Keratinocyte (primary cell): ENCODE measurements around the gene NPTX2. TPM values are rescaled to one million over a fixed set of nuclear protein-coding genes. Genes with fewer than 3 reads are reported as not detected.

Experiments used
- DNase-seq: peaks from one replicate; pipeline ENCODE4 v3.0.0-alpha.2; 2011; ENCODE audit warnings: low read depth, missing footprints, low spot score
- FAIRE-seq: peaks from 2 replicates; lab custom pipeline; 2011; peaks lifted over from hg19 to GRCh38; lab: Jason Lieb, UNC
- H2AFZ ChIP-seq: 2 replicates; pipeline ENCODE4 v1.6.0; 2012; ENCODE audit warnings: low read length, control low read depth, inconsistent platforms; ENCODE audit not compliant: control insufficient read depth
- H3K27ac ChIP-seq: 2 replicates; pipeline ENCODE4 v1.5.1; 2011; ENCODE audit warnings: low read length; ENCODE audit not compliant: control insufficient read depth, insufficient read depth
- H3K27me3 ChIP-seq: 3 replicates; pipeline ENCODE4 v1.6.0; 2011; ENCODE audit warnings: low read length; ENCODE audit not compliant: control insufficient read depth, insufficient read depth; ENCODE audit errors: extremely low read depth
- H3K36me3 ChIP-seq, 2 experiments: 2 replicates in 1 of 2; 3 replicates in 1 of 2; pipeline ENCODE4 v1.5.1; 2011; ENCODE audit warnings: low read length in 2 of 2, mild to moderate bottlenecking in 1 of 2; ENCODE audit not compliant: control insufficient read depth in 2 of 2, insufficient read depth in 2 of 2; ENCODE audit errors: extremely low read depth in 1 of 2
- H3K4me1 ChIP-seq: 3 replicates; pipeline ENCODE4 v1.5.1; 2011; ENCODE audit warnings: low read length; ENCODE audit not compliant: control insufficient read depth, insufficient read depth; ENCODE audit errors: extremely low read depth
- H3K4me2 ChIP-seq: 3 replicates; pipeline ENCODE4 v1.6.0; 2011; ENCODE audit warnings: low read depth, low read length; ENCODE audit not compliant: control insufficient read depth, insufficient read depth; ENCODE audit errors: extremely low read depth
- H3K4me3 ChIP-seq, 3 experiments: fragments of 200-600 bp in 1 of 3; sonication (generic) in 1 of 3; 2 replicates in 2 of 3; 3 replicates in 1 of 3; pipeline ENCODE4 v1.5.1; 2011 to 2016; ENCODE audit warnings: low read length in 3 of 3, mild to moderate bottlenecking in 3 of 3, control low read depth in 2 of 3, inconsistent platforms in 1 of 3, low read depth in 1 of 3, mixed read lengths in 1 of 3, mixed run types in 1 of 3, moderate library complexity in 1 of 3; ENCODE audit not compliant: control insufficient read depth in 2 of 3, insufficient read depth in 2 of 3; ENCODE audit errors: extremely low read depth in 1 of 3
- H3K79me2 ChIP-seq: 2 replicates; pipeline ENCODE4 v1.6.0; 2012; ENCODE audit warnings: low read length; ENCODE audit not compliant: control insufficient read depth, insufficient read depth
- H3K9ac ChIP-seq: 3 replicates; pipeline ENCODE4 v1.6.0; 2011; ENCODE audit warnings: low read length; ENCODE audit not compliant: control insufficient read depth, insufficient read depth; ENCODE audit errors: extremely low read depth
- H3K9me1 ChIP-seq: 3 replicates; pipeline ENCODE4 v1.6.0; 2011; ENCODE audit warnings: low read length; ENCODE audit not compliant: control insufficient read depth, insufficient read depth; ENCODE audit errors: extremely low read depth
- H3K9me3 ChIP-seq: 2 replicates; pipeline ENCODE4 v1.5.1; 2012; ENCODE audit warnings: low read depth, low read length; ENCODE audit not compliant: control insufficient read depth
- H4K20me1 ChIP-seq: 3 replicates; pipeline ENCODE4 v1.6.0; 2011; ENCODE audit warnings: low read length; ENCODE audit not compliant: control insufficient read depth, insufficient read depth; ENCODE audit errors: extremely low read depth
- EZH2 ChIP-seq: IDR thresholded peaks from one replicate; pipeline ENCODE4 v1.6.1; 2012; ENCODE audit warnings: inconsistent platforms, mild to moderate bottlenecking, low read length, moderate library complexity
- dilution Hi-C: fragments of 300-500 bp; cut with MboI; formaldehyde crosslinking; loops from one replicate; pipeline ENCODE4 v1.7.0; 2020; ENCODE audit warnings: low sequenced_read_pairs; ENCODE audit not compliant: extremely low pct_ligation_motif_present
- polyA plus RNA-seq, 5 experiments: library from polyadenylated mRNA; depleted of rRNA in 3 of 5; stranded (reverse) in 3 of 5; stranded (forward) in 1 of 5; unstranded in 1 of 5; fragments of >200 nt; gene quantifications; 1 replicate in 1 of 5; 2 replicates in 3 of 5; 3 replicates in 1 of 5; pipeline versions ENCODE4 v1.2.1 to v1.2.3, GENCODE V29; 2011 to 2012; ENCODE audit warnings: missing spikeins in 2 of 5, low read depth in 1 of 5, low replicate concordance in 1 of 5
- TF ChIP-seq, protein P1 (sequence below), 3 experiments: IDR thresholded peaks in 1 of 3; conservative IDR thresholded peaks in 1 of 3; optimal IDR thresholded peaks in 1 of 3; 2 replicates in 2 of 3; 3 replicates in 1 of 3; pipeline versions ENCODE3 to v1.5.1; 2011; ENCODE audit warnings: low read length in 3 of 3, mild to moderate bottlenecking in 3 of 3, moderate library complexity in 2 of 3, control low read depth in 1 of 3, inconsistent platforms in 1 of 3; ENCODE audit not compliant: insufficient read depth in 2 of 3; ENCODE audit errors: extremely low read depth in 1 of 3

NPTX2 gene
- polyA plus RNA-seq, 1 donor (not counting 4 experiments of a cell fraction or from before 2014, with no cell fraction given), result not detected

GRCh38 chr7:98659756-98660155, 42.7 kb downstream of the NPTX2 start:
- no peak overlapping the region for H3K4me3 ChIP-seq
- DNase-seq, result no peak
- no peak overlapping the region for H3K4me2 ChIP-seq
- H3K27ac ChIP-seq, result no peak overlapping the region
- H3K9ac ChIP-seq, result no peak overlapping the region
- no peak overlapping the region for H2AFZ ChIP-seq
- no peaks in the 10 kb centered on the region for H3K9me1 ChIP-seq
- no peaks in the 10 kb centered on the region for H3K36me3 ChIP-seq
- H3K27me3 ChIP-seq, result no peaks in the 10 kb centered on the region
- H3K4me1 ChIP-seq, result no peaks in the 10 kb centered on the region
- H3K9me3 ChIP-seq, result peaks cover 6% of the 10 kb centered on the region
- FAIRE-seq, result no peak
- TF ChIP-seq EZH2, result no peak
- TF ChIP-seq, protein P1, sequence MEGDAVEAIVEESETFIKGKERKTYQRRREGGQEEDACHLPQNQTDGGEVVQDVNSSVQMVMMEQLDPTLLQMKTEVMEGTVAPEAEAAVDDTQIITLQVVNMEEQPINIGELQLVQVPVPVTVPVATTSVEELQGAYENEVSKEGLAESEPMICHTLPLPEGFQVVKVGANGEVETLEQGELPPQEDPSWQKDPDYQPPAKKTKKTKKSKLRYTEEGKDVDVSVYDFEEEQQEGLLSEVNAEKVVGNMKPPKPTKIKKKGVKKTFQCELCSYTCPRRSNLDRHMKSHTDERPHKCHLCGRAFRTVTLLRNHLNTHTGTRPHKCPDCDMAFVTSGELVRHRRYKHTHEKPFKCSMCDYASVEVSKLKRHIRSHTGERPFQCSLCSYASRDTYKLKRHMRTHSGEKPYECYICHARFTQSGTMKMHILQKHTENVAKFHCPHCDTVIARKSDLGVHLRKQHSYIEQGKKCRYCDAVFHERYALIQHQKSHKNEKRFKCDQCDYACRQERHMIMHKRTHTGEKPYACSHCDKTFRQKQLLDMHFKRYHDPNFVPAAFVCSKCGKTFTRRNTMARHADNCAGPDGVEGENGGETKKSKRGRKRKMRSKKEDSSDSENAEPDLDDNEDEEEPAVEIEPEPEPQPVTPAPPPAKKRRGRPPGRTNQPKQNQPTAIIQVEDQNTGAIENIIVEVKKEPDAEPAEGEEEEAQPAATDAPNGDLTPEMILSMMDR (optimal IDR thresholded peaks at IDR 0.05 in 1 of 3, IDR thresholded peaks at IDR 0.05 in 1 of 3, conservative IDR thresholded peaks at IDR 0.05 in 1 of 3; ENCODE audit: extremely low read depth in 1 of 3, insufficient read depth in 2 of 3, low read length in 3 of 3), result no peak
- no peaks in the 10 kb centered on the region for H4K20me1 ChIP-seq
- H3K79me2 ChIP-seq, result no peaks in the 10 kb centered on the region
- dilution Hi-C loops, result no loop called here

DNA sequence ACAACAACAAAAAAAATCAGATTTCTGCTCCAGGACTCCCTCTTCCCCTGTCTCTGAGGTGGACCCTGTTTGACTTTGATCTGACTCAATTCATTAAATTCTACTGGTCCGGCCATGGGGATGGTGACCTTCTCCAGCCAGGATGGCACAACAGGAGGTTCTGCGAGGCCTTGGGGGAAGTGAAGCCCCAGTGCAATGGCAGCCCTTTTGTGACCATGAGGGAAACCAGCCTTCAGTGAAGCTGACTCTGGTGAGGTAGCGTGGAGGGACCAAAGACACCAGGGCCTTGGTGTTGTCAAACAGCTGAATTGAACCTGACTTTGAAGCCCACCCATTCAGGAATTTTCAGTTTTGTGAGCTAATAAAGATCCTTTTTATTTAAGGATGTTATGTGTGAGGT, 44.5 kb downstream of the NPTX2 start:
- Histone ChIP-seq H3K9me3 (peaks cover 6% of the 10 kb centered on the region), H3K4me3 (no peak overlapping the region), H3K36me3 (no peaks in the 10 kb centered on the region), H3K27me3 (no peaks in the 10 kb centered on the region), H2AFZ (no peak overlapping the region), H4K20me1 (no peaks in the 10 kb centered on the region), H3K9ac (no peak overlapping the region), H3K79me2 (no peaks in the 10 kb centered on the region), H3K27ac (no peak overlapping the region), H3K4me1 (no peaks in the 10 kb centered on the region), H3K9me1 (no peaks in the 10 kb centered on the region), H3K4me2 (no peak overlapping the region)
- dilution Hi-C loops, result no loop called here
- no peak for FAIRE-seq
- no peak for DNase-seq
- TF ChIP-seq, protein P1 (optimal IDR thresholded peaks at IDR 0.05 in 1 of 3, IDR thresholded peaks at IDR 0.05 in 1 of 3, conservative IDR thresholded peaks at IDR 0.05 in 1 of 3; ENCODE audit: extremely low read depth in 1 of 3, insufficient read depth in 2 of 3, low read length in 3 of 3), result no peak
- TF ChIP-seq EZH2, result no peak
